Activated CD4-positive, CD25-positive, alpha-beta regulatory T cell (primary cell): ENCODE measurements around the gene KCNT2.
"Not testable (repeated sequence)": the region's sequence is repeated elsewhere in the genome, so short reads cannot be mapped to it uniquely, and the experiment has no call there.

ENCODE experiments used
- DNase-seq, 4 experiments: peaks; one replicate each; lab custom pipeline; 2025; lab: John Stamatoyannopoulos, UW

The KCNT2 gene

DNA sequence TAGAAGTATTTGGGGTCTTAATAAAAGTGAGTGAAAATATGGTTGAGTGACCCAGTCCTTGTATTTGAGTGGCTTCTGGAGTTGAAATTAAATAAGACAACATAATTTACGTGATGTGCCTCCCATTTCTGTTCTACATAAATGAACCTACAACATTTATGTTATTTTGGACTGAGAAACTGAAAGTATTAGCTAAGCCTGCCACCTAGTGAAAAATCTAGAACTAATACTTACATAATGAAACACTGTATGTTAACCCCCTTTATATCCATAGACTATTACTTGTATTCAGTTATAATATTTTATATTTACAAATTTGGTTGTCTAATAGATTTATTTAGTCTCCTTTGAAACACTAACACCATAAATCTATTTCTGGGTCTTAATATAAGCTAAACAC lies 298.9 kb downstream of the KCNT2 start:
- DNase-seq = no peak

DNA sequence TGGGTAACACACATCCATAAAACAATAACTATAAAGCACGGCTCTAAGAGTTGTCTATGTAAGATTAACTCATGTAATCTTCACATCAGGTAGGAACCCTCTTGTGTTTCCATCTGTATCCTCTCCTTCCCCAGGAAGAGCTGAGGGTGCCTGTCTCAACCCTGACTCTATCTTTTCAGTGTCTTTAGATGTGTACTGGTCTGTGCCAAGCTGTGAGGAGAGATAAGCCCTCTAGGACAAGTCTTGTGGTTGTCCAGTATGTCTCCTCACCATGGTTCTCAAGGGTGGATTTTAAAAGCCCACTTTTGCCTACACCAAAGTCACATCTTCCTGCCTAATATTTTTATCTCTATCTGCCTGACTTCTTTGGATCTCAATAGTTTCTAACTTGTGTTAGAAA lies 300.1 kb downstream of the KCNT2 start:
- no peak for DNase-seq

DNA sequence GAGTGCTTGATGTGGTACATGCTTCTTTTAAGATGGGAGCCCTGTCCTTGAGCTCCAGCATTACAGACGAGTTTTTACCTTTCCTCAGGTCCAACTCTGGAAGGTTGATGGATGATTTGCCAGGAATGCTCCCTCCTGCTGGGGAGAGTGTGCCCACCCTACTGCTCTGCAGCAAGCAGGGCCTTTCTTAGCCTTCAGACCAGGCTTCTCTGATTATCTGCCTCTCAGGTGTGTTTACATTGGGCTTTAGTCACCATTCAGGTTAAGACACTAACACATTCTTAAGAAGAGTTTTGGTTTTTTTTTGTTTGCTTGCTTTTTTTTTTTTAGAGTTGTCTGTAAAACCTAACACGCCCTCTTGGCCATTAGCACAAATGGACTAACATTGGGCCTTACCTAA lies 301.8 kb downstream of the KCNT2 start:
- DNase-seq = no peak

DNA sequence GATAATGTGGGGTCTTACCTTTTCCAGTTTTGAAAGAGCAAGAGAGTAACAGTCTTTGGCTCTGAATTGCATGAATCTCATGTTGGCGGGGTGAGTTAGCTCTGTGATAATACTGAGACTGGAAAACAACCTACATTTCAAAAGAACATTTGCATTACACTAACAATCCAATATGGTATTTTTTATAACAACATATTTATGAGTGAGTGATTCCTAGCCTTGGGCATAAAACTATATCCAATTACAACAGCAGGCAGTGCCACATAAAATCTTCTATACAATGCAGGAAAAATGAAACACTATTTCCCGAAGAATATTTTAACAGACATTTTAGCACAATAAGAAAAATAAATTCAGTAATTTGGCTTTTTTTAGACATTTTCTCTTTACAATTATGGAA lies 303.0 kb downstream of the KCNT2 start:
- no peak for DNase-seq

DNA sequence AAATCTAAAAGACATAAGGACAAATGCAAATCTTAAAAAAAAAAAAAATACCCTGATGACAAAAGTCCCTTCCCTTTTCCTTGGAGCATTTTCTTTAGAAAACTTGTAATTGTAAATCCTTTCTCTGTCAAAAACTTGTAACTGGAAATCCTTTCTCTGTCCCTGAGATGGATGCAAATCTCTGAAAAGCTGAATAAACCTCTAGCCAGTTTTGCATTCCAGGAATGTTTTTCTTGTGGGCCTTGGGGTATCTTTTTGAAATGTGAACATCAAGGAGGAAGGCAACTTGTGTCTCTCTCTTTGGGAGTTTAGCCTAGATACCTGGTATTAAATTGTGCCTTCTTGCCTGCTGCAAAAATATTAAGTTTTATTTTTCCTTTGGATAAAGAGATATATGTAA lies 305.3 kb downstream of the KCNT2 start:
- no peak for DNase-seq

DNA sequence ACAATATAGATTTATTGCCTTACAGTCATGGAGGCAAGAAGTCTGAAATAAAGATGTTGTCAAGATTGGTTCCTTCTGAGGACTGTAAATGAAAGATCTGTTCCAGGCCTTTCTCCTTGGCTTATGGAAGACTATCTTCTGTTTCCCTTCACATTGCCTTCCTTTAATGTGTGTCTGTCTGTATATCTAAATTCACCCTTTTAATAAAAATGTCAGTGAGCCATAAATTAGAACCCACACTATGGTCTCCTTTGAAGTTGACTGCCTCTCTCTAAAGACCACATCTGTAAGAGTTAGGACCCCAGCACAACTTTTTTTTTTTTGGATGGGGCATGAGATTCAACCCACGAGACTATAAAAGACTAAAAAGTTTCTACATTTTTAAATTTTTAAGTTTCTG lies 305.8 kb downstream of the KCNT2 start:
- no peak for DNase-seq

DNA sequence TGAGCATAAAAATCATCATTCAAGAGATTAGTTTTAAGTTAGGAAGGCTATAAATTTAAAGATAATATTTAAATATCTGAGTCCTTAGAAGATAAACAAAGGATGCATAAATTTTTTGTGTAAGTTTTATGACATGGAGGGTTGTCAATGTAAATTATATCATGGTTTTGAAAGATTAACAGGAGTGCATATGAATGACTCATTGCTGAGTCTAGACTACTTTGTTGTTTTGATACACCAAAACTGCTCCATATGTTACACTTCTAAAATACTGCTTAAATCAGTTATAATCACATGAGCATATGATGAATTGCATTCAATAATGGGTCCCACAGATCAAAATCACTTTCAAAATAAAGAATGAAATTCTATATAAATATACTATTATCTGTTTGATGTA lies 312.5 kb downstream of the KCNT2 start:
- DNase-seq = no peak

DNA sequence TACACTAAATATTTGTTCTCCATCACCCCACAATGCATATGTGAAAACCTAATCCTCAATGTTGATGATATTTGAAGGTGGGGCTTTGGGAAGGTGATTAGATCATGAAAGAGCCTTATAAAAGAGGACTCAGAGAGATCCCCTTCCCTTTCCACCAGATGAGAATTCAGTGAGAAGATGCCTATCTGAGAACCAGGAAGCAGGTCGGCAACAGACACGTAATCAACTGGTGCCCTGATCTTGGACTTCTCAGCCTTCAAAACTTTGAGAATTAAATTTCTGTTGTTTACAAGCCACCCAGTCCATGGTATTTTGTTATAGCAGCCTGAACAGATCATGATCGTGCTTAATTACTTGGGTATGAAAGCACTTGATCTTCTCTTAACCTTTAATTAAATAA lies 329.4 kb downstream of the KCNT2 start:
- DNase-seq = no peak

DNA sequence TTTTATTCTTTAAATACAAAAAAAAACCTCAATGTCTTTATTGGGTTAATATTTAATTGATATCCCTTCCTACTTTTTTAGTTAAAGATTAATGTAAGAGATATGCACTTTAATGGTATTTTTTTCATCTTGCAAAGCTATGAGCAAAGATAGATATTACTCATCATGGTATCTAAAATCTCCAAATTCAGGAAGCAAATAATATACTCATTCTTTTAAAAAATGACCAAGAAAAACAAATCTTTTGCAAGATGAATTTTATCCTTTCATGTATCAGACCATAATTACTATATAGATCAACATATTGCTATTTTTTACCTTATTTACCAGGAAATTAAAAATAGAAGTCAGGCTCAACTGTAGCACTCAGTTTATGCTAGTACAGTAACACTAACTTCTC lies 330.4 kb downstream of the KCNT2 start:
- no peak for DNase-seq

DNA sequence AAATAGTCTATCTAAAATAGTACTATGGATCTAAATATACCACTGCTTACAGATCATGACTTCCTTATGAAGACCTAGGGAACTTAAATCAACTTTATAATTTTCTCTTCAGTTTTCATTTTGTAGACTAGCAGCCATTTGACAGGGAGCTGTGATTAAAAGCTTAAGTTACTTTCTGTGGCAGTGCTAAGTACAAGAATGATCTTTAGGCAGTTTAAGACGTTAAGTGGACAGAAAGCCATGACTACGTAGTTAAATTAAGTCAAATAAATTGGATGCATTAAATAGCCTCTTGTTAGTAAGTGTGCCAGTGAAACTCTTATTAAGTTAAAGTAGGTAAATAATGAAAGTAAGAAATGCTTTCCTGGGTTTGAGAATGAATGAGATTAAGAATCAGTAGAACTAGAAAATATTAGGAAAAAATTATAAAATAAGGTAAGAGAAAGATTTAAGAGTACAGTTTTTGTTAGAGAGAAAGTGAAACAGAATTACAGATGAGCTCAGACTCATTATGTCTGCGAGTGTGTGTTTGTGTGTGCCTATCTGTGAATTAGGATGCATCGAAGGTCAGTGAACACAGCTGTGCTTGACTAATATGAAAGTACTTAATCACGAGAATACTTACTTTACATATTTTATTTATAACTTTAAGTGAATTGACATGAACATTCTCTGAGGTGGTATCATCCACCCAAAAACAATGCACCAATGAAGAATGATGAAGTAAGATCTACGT lies 336.9 kb downstream of the KCNT2 start:
- no peak for DNase-seq

DNA sequence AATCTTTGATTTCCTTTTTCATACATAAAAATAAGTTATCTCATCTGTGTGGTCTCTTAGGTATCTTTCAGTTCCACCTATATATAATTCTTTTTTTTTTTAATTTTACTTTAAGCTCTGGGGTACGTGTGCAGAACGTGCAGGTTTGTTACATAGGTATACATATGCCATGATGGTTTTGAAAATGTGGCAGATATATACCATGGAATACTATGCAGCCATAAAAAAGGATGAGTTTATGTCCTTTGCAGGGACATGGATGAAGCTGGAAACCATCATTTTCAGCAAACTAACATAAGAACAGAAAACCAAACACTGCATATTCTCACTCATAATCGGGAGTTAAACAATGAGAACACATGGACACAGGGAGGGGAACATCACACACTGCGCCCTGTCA lies 345.2 kb downstream of the KCNT2 start:
- not testable (repeated sequence) for DNase-seq

DNA sequence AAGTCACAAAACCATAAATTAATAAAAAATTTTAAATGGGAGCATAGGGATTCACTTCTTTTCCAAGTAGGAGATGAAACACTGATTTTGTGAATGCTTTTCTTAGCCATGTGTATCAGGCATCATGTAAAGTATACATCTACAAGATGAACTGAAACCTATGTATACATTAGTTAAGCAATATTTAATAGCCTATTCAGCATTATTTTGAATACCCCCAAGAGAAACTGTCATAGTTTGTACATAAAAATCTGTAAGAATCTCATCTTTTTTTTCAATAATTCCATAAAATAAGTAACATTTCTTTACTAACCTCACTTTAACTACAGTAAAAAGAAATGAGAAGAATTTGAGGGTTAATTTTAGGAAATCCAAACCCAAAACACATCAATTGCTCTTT lies 348.0 kb downstream of the KCNT2 start:
- no peak for DNase-seq

DNA sequence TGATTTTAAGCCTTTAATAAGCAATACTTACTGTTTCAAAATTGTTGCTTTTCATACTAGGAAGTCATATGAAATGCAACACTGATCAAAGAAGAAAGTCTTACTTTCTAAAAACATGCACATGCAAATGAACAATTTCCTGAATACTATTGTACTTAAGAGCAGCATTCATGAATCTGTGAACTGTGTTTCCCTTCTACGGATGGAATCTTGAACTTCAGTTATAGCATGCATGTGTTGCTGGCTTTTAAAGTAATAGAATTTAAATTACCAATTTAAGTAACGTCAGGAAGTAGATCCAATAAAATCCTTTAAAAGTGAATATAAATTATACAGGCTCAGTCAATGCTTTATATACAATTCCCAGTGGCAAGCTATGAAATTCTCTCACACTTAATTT lies 348.9 kb downstream of the KCNT2 start:
- DNase-seq = no peak

DNA sequence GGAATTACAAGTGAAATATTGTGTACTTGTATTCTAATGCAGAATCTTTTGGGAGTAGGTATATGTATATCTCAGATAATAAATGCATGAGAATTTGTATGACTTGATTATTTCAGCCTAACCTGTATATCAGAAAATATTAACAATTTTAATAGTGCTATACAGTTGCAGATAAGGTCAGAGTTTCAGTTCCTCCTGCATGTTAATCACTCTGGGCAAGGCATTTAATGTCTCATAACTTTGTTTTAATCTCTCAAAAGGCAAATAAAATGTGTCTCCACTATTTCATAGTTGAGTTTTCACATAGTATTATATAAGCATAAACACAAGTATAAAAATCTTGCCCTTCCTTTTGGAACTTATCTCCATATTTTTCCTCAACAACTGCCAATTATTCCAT lies 352.5 kb downstream of the KCNT2 start:
- DNase-seq = no peak

DNA sequence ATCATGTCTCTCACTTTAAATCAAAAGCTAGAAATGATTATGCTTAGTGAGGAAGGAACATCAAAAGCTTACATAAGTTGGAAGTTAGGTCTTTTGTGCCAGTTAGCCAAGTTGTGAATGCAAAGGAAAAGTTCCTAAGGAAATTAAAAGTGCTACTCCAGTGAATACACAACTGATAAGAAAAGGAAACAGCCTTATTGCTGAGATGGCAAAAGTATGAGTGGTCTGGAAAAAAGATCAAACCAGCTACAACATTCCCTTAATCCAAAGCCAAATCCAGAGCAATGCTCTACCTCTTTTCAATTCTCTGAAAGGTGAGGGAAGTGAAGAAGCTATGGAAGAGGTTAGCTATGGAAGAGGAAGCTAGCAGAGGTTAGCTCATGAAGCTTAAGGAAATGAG lies 378.7 kb downstream of the KCNT2 start:
- DNase-seq = no peak

DNA sequence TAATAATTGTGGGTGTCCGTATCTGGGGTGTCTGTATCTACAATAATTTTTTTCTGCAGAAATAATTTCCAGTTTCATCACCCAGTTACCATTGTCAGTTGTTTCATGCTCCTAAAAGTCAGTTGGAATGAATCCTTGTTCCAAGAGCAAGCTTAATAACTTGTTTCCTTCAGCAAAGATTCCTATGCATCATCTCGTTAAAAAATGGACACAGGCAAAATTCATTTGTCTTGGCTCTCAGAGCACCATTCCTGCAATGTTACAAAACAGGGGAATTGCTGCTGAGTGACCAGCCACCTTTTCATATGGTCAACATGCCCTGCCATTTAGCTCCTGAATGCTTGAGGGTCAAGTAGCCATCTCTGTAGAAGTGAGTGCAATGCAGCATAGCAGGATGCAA lies 393.4 kb downstream of the KCNT2 start:
- DNase-seq = no peak

DNA sequence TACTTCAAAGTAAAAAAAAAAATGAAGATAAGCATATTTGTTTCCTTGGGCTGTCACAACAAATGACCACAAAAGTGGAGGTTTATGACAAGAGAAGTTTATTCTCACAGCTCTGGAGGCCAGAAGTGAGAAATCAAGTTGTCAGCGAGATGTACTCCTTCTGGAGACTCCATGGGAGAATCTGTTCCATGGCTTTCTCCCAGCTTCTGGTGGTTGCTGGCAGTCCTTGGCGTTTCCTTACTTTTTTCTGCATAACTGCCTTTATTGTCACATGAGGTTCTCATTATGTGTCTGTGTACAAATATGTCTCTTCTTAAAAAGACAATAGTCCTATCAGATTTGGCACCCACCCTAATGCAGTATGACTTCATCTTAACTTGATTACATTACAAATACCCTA lies 398.3 kb downstream of the KCNT2 start:
- no peak for DNase-seq

DNA sequence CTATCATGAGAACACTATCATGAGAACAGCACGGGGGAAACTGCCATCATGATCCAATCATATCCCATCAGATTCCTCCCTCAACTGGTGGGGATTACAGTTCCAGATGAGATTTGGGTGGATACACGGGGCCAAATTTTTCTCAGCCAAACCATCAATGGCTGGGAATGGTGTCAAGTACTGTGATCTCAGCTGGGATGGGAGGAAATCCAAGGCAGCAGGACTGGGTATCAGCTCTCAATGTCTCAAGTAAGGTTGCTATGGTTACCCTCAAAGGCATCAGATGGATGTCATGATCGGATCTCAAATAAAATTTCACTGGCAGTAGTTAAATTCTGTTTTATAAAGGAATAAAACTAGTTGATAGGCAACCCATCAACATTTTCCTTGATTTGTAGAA lies 399.0 kb downstream of the KCNT2 start:
- DNase-seq = no peak

DNA sequence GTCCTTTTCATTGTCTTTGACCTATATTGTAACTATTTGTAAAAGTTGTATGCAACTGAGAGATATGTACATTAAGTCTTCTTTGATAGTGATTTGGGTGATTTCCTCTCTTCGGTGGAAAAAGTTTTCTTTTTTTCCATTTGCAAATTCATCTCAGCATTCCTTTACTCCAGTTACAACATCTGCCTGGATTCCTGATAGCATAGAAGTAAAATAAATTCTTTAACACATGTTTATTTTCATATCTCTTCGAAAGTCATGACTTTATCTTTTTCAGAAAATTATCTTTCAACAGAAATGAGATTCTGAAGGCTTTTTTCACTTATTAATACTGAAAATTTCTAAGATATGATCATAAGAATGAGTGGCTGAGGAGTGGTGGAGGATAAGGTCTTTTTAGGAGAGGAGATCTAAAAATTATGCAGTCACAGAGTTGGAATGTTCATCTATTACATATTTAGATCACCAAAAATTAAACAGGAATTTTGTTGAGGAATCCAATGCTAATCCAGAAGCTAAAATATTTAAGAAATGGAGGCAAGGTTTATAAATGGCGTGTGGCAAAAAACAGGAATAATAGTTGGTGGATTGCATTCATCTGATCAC lies 400.5 kb downstream of the KCNT2 start:
- no peak for DNase-seq

DNA sequence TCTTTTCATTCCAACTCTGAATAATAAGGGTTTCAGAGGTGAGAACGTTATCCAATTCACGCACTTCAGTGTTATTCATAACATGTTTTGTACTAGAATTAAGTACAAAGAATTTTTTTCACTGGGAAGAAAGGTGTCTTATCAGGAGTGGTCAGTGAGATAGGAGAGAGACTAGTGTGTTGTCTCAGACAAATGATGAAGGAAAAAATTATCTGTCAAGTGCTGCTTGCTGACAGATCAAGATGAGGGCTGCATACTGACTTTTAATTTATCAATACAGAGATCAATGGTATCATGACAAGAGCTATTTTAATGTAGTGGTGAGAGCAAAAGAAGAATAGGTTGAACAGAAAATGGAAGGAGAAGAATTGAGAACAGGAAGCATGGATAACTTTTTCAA lies 402.4 kb downstream of the KCNT2 start:
- DNase-seq = no peak

DNA sequence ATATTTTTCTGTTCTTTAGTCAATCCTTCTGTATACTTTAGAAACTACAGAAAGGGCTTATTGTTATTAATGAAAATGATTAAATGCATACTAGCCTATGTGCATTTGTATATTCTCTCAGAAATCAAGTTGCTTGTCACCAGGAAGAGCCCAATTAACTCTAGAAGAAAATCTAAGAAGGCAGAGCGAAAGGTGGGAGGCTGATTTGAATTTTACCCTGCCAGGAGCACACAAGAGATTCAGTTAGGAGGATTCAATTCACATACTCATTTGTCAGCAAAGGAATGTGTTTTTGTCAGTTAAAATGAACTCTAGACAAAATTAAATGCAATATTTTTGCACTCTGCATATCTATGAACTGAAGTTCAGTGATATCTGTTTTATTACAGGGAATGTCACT lies 411.8 kb downstream of the KCNT2 start:
- DNase-seq = no peak

DNA sequence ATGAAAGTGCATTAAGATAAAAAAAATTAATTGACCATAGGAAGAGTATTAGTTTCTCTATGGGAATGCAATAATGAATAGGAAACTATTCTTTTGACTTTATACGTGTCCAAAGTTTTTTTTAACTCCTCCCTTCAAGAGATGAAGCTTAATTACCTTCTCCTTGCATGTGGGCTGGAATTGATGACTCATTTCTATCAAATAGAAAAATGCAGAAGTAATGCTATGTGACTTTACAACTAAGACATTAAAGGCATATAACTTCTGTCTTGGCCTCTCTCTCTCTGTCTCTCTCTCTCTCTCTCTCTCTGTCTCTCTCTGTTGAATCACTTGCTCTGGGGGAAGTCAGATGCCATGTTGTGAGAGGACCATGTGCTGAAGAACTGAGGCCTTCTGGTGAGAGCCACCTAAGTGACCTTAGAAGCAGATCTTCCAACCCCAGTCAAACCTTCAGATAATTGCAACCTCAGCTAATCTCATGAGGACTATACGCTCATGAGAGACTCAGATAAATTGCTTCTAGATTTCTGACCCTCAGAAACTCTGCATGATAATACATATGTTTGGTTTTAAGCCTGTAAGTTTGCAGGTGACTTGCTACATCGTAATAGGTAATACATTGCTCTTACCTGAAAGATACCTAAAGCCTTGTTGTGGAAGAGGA lies 414.2 kb downstream of the KCNT2 start:
- DNase-seq = no peak

DNA sequence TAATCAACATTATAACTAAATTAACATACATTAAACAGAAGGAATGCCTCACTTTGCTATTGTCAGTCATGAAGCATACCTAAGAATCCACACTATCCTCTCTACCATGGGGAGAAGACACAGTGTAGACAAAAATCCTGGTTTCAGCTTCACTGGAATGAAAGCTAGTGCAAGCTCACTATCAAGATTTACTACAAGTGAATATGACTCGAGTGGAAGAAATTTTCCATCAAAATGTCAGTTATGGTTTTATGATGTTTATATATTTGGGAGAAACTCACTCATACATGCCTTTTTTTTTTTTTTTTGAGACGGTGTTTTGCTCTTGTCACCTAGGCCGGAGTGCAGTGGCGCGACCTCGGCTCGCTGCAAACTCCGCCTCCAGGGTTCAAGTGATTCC lies 424.3 kb downstream of the KCNT2 start:
- DNase-seq = no peak

DNA sequence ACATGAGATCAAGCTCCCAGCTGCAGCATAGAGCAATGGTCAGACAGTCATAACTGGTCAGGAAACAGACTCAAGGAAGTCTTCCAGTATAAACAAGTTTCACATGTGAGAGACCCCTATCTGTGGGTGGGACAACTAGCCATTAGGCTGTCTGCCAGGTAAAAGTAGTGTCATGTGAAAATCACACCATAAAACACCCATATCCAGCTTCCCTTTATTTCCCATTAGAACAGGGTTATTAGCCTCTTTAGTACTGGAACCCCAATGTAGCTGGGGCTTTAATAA lies 426.7 kb downstream of the KCNT2 start:
- no peak for DNase-seq
